Left colon (tissue), 2 donors: ENCODE data around the gene HTR3B. TPM values are rescaled to one million over a fixed set of nuclear protein-coding genes. Genes with fewer than 3 reads are reported as not detected.
A peak's percentile ranks its signal among the peaks of the same experiment; 100 is the strongest.
"Not testable (repeated sequence)": the region's sequence is repeated elsewhere in the genome, so short reads cannot be mapped to it uniquely, and the experiment has no call there.

Experiments
- ATAC-seq: fragments of 200-7000 bp; cut with Tn5 transposase; one replicate; pipeline ENCODE4 v1.9.1; 2020; ENCODE audit warnings: mild to moderate bottlenecking, moderate library complexity
- DNase-seq, 2 donors: peaks; one replicate each; pipeline ENCODE4 v3.0.0-alpha.2; 2020
- intact Hi-C, 2 donors: fragments of 100-400 bp; cut with DNase I in 1 of 2; cut with micrococcal nuclease in 1 of 2; formaldehyde crosslinking; loops; one replicate each; pipeline versions ENCODE4 v1.11.2 to v1.14.0; 2022; cut with DNase I, micrococcal nuclease
- total RNA-seq, 2 donors: library from RNA; stranded (reverse); fragmentation: NEBNext Ultra II Directional; extraction: Animal tissue kit (Norgen Biotek cat#: 25700); gene quantifications; one replicate each; pipeline ENCODE4 v1.2.1, GENCODE V29; 2021
- donor health status: DM: no; HTN: no; CAD: no.
- donor health status: DM: yes; HTN: yes; CAD: no.

The HTR3B gene
- total RNA-seq, 2 donors from 2014 or later = not detected

- ATAC-seq (no peak), DNase-seq (no peak)
- intact Hi-C loops = no loop called here
Measured at GRCh38 chr11:113932788-113933187, 28.2 kb downstream of the HTR3B start.

- ATAC-seq, DNase-seq, intact Hi-C loops: not testable (repeated sequence)
Measured at GRCh38 chr11:113934193-113934592, 29.6 kb downstream of the HTR3B start.

GRCh38 chr11:113934761-113935160 lies 30.2 kb downstream of the HTR3B start:
- ATAC-seq (peak; percentile 63), DNase-seq (no peak)
- intact Hi-C loops = no loop called here

- ATAC-seq (no peak), DNase-seq (no peak)
- intact Hi-C loops = no loop called here
Measured at GRCh38 chr11:113935858-113936257, 31.3 kb downstream of the HTR3B start.

GRCh38 chr11:113937918-113938317 lies 33.3 kb downstream of the HTR3B start:
- intact Hi-C loops = no loop called here
- ATAC-seq (no peak), DNase-seq (no peak)

GRCh38 chr11:113942256-113942655 lies 37.7 kb downstream of the HTR3B start:
- ATAC-seq (no peak), DNase-seq (no peak)
- intact Hi-C loops = no loop called here

GRCh38 chr11:113946162-113946561 lies 41.6 kb downstream of the HTR3B start:
- ATAC-seq, DNase-seq, intact Hi-C loops: not testable (repeated sequence)

GRCh38 chr11:113947994-113948393 lies 43.4 kb downstream of the HTR3B start:
- no peak for ATAC-seq
- no peak for DNase-seq
- intact Hi-C loops = no loop called here

- intact Hi-C loops = no loop called here
- ATAC-seq = no peak
- no peak for DNase-seq
Measured at GRCh38 chr11:113949891-113950290, 45.3 kb downstream of the HTR3B start.

GRCh38 chr11:113951537-113951936 lies 46.9 kb downstream of the HTR3B start:
- no peak for ATAC-seq
- intact Hi-C loops = no loop called here
- no peak for DNase-seq

- intact Hi-C loops = no loop called here
- no peak for DNase-seq
- ATAC-seq = no peak
Measured at GRCh38 chr11:113952070-113952469, 47.5 kb downstream of the HTR3B start.

- ATAC-seq (no peak), DNase-seq (no peak)
- intact Hi-C loops = no loop called here
Measured at GRCh38 chr11:113952588-113952987, 48.0 kb downstream of the HTR3B start.

- intact Hi-C loops = no loop called here
- DNase-seq (no peak), ATAC-seq (no peak)
Measured at GRCh38 chr11:113954235-113954634, 49.6 kb downstream of the HTR3B start.

GRCh38 chr11:113956986-113957385 lies 52.4 kb downstream of the HTR3B start:
- DNase-seq (no peak), ATAC-seq (no peak)
- intact Hi-C loops = no loop called here

GRCh38 chr11:113960702-113961330 lies 56.2 kb downstream of the HTR3B start:
- ATAC-seq (no peak), DNase-seq (no peak)
- intact Hi-C loops = no loop called here

GRCh38 chr11:113967361-113967760 lies 62.8 kb downstream of the HTR3B start:
- intact Hi-C loops = no loop called here
- no peak for ATAC-seq

GRCh38 chr11:113971506-113972195 lies 67.1 kb downstream of the HTR3B start:
- no peak for DNase-seq
- intact Hi-C loops = no loop called here
- ATAC-seq = no peak

More at GRCh38 chr11:113967361-113967760, 62.8 kb downstream of the HTR3B start:
- DNase-seq = no peak

GRCh38 chr11:113974741-113975470 lies 70.3 kb downstream of the HTR3B start, which contains the start of gene HTR3A:
Gene HTR3A, plus strand, starts transcription at chr11:113975108. Its CDS starts 218 bp downstream, at chr11:113975326.
- ATAC-seq (peak; percentile 81), DNase-seq (peak; percentile 50 to 65)
- intact Hi-C loops = no loop called here

GRCh38 chr11:113977071-113977490 lies 72.5 kb downstream of the HTR3B start:
- no peak for ATAC-seq
- intact Hi-C loops = no loop called here
- no peak for DNase-seq

- no peak for DNase-seq
- intact Hi-C loops = no loop called here
- ATAC-seq = no peak
Measured at GRCh38 chr11:113977701-113978100, 73.1 kb downstream of the HTR3B start.
